ENCODE measurements around the gene METTL3. TPM values are rescaled to one million over a fixed set of nuclear protein-coding genes. Genes with fewer than 3 reads are reported as not detected.

METTL3 gene
- total RNA-seq = 10 to 100 TPM; 14.7 to 26.7 (median 18.4) TPM
- long read RNA-seq, partial matches to known transcripts = 0 of 2 reads
- long read RNA-seq, other reads (novel, unspliced or antisense) = 0 of 2 reads

DNA sequence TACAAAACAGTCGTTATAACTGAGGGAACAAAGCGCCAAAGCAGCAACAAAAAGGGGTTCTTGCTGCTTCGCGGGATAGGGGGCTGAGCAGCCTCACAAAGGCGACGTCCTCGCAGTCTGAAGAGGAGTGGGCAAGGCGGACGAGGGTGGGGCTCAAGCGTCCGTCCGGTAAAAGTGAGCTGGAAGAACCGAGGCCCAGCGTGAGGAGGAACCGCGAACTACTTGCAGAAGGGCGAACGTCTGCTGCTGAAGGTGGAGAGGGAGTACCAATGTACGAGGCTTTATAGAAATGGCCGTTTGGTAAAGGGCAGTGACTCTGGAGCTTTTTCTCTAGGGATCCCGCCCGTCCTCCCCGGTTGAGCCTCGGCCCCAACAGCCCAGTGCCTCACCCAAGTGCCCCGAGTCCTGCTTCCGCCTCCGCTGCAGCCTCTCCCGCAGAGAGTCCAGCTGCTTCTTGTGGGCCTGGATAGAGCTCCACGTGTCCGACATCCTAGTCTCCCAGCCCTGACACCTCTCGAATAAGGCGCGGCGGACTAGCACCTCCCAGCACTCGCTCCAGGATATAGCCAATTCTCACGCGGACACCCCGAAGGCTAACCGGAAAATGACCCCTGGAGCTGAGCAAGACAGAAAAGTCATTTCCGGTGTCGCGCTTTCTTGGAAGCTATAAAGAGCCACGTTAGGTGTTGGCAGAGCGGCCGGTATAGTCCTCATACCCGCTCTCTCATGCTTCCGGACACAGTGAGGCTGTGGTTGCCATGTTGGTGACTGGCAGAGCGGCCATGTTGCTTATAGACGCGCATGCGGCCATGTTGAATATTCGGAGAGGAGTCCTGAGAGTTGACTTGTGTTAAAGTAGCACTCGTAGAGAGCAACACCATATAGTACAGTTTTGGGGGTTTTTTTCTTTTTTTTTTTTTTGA is at the start of gene METTL3:
TSS of gene METTL3 (minus strand) at position 606 of the 923 bp plus-strand sequence. CDS start at position 489, 117 bp downstream.
- DNase-seq (peak; percentile 94 to 98 (median 97)), ATAC-seq (peak; percentile 99 to 100 (median 99))
- Histone ChIP-seq H3K27me3 (no peaks in the 10 kb centered on the region), H3K9me3 (no peaks in the 10 kb centered on the region), H3K4me1 (peaks cover 0 to 12% (median 3%) of the 10 kb centered on the region in 4 donors), H3K27ac (peak within 1 kb of the TSS; percentile 55 to 67 (median 59)), H3K4me3 (peak within 1 kb of the TSS; percentile 61 to 93 (median 78)), H3K36me3 (peaks cover 0 to 8% (median 0%) of the 10 kb centered on the region in 4 donors)
- 0% methylated on average over 22 of the region's 53 CpGs for WGBS (ENCODE audit: insufficient coverage, low coverage, low lambda C conversion rate, missing lambda C conversion rate)
- TF ChIP-seq CTCF (IDR thresholded peaks at IDR 0.05) = no peak
- TF ChIP-seq POLR2A (IDR thresholded peaks at IDR 0.05) = peak; percentile 65
- intact Hi-C loops (cut with DNase I) = no loop called here

GRCh38 chr14:21558703-21559170 is 47.6 kb upstream of the METTL3 start:
- 71% methylated on average over 5 of the region's 8 CpGs for WGBS (ENCODE audit: insufficient coverage, low coverage, low lambda C conversion rate, missing lambda C conversion rate)
- H3K4me3 ChIP-seq = no peak overlapping the region
- peaks cover 0 to 5% (median 0%) of the 10 kb centered on the region in 4 donors for H3K4me1 ChIP-seq
- H3K36me3 ChIP-seq = no peaks in the 10 kb centered on the region
- intact Hi-C loops (cut with DNase I) = loop anchor here in 1 of 2 donors (10.0 kb wide), 1 partner anchor 64 kb away; no protein-coding TSS in a partner anchor
- DNase-seq = no peak
- no peak for TF ChIP-seq CTCF (IDR thresholded peaks at IDR 0.05)
- TF ChIP-seq POLR2A (IDR thresholded peaks at IDR 0.05) = no peak
- ATAC-seq = no peak
- no peaks in the 10 kb centered on the region for H3K9me3 ChIP-seq
- H3K27ac ChIP-seq = no peak overlapping the region
- H3K27me3 ChIP-seq = no peaks in the 10 kb centered on the region

DNA sequence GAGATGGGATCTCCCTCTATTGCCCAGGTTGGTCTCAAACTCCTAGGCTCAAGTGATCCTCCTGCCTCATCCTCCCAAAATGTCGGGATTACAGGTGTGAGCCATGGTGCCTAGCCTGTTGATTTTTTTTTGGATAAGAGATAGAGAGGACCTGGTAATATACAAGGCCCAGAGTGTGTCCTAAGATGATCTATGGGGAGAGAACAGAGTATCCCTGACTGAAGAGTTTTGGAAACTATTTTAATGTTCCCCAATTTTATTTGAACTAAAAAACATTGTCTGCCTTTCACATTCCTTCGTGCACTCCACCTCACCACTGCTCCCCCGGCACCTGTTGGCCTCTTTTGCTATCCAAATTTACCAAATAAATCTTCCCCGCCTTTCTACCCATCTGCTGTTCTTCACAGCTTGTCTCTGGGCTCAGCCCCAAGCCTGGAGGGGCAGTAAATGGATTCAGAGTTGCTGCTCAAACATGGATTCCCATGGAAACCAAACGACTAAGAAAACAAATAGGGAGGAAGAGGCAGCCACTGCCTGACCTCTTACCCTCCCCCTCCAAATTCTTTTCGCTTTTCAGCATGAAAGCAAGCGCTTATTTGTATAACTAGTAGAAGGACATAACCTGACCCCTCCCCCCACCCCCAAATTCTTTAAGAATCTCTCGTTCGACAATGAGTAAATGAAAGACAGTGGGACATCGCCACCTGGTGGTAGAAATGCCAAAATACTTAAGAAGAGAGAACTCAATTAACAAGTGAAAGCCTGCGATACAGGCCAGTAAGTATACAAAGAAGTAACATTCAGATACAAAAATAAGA is 46.2 kb upstream of the METTL3 start:
- peak overlapping the region in 1 of 3 donors; percentile 26 for H3K27ac ChIP-seq
- H3K27me3 ChIP-seq = no peaks in the 10 kb centered on the region
- peak overlapping the region in 2 of 3 donors; percentile 37 to 39 for H3K4me3 ChIP-seq
- ATAC-seq = peak; percentile 91 to 97 (median 95)
- TF ChIP-seq POLR2A (IDR thresholded peaks at IDR 0.05) (no peak), CTCF (IDR thresholded peaks at IDR 0.05) (peak; percentile 67 to 73 (median 68))
- no peaks in the 10 kb centered on the region for H3K9me3 ChIP-seq
- no peaks in the 10 kb centered on the region for H3K36me3 ChIP-seq
- intact Hi-C loops (cut with DNase I) = loop anchor here in 1 of 2 donors (10.0 kb wide), 1 partner anchor 62 kb away; no protein-coding TSS in a partner anchor
- peak in 2 of 3 donors; percentile 28 to 68 for DNase-seq
- H3K4me1 ChIP-seq = peaks cover 0 to 5% (median 0%) of the 10 kb centered on the region in 4 donors
- WGBS (ENCODE audit: insufficient coverage, low coverage, low lambda C conversion rate, missing lambda C conversion rate) = 9% methylated on average over 11 of the region's 11 CpGs
